K562 (cell line): ENCODE results near the gene NT5C. TPM values are rescaled to one million over a fixed set of nuclear protein-coding genes. Genes with fewer than 3 reads are reported as not detected.

Source experiments
- ATAC-seq: fragments of 200-7000 bp; cut with Tn5 transposase; 3 replicates; pipeline ENCODE4 v1.9.1; 2020; ENCODE audit warnings: moderate library complexity
- BruUV-seq: library from RNA; stranded (reverse); fragments of 400-500 nt; replicated peaks from 2 replicates; lab custom pipeline; 2021; lab: Mats Ljungman, UMichigan
- CTCF ChIA-PET: fragments of 300-600 bp; formaldehyde crosslinking; extraction: SDS; loops from one replicate; lab custom pipeline; 2021; ENCODE audit warnings: low intra/inter-chr PET ratio; lab: Yijun Ruan, JAX
- POLR2A ChIA-PET: fragments of 300-600, 350-650 bp; sonication (Branson Sonifier 250); formaldehyde crosslinking; extraction: SDS; loops from one replicate; lab custom pipeline; 2021; ENCODE audit warnings: antibody characterized with exemption, inconsistent platforms; lab: Yijun Ruan, JAX
- DNase-seq, 4 experiments: peaks; one replicate each; pipeline versions ENCODE4 v3.0.0 to v3.0.0-alpha.2; 2011 to 2018; ENCODE audit warnings: low spot score in 3 of 4, mixed read lengths in 3 of 4; ENCODE audit errors: extremely low read depth in 1 of 4
- FAIRE-seq: peaks from 2 replicates; lab custom pipeline; 2011; peaks lifted over from hg19 to GRCh38; lab: Jason Lieb, UNC
- H2AFZ ChIP-seq: 2 replicates; pipeline ENCODE4 v1.6.0; 2011; ENCODE audit warnings: low read depth, low read length, control low read depth, inconsistent platforms
- H3K27ac ChIP-seq: fragments of 200-600 bp; 3 replicates; pipeline ENCODE4 v1.8.0; 2011; ENCODE audit warnings: low read depth, mild to moderate bottlenecking, control low read depth, inconsistent platforms, low read length, moderate library complexity, mixed read lengths; ENCODE audit errors: extremely low read depth
- H3K27me3 ChIP-seq, 2 experiments: fragments of 300-600 bp in 1 of 2; 2 replicates in 1 of 2; 3 replicates in 1 of 2; pipeline versions ENCODE4 v1.6.0 to v1.8.0; 2011; ENCODE audit warnings: inconsistent platforms in 2 of 2, low read length in 2 of 2, mild to moderate bottlenecking in 1 of 2, mixed read lengths in 1 of 2, moderate library complexity in 1 of 2; ENCODE audit not compliant: control insufficient read depth in 2 of 2, insufficient read depth in 2 of 2
- H3K36me3 ChIP-seq: fragments of 300-600 bp; 3 replicates; pipeline ENCODE4 v1.8.0; 2011; ENCODE audit warnings: mild to moderate bottlenecking, low read length, inconsistent platforms; ENCODE audit not compliant: control insufficient read depth, insufficient read depth
- H3K4me1 ChIP-seq, 2 experiments: fragments of 200-600 bp in 1 of 2; replicated peaks in 1 of 2; 2 replicates in 1 of 2; 3 replicates in 1 of 2; pipeline versions ENCODE4 v1.5.1 to v1.8.0; 2011; ENCODE audit warnings: inconsistent platforms in 2 of 2, low read length in 2 of 2, mild to moderate bottlenecking in 1 of 2, mixed read lengths in 1 of 2, moderate library complexity in 1 of 2; ENCODE audit not compliant: control insufficient read depth in 2 of 2, insufficient read depth in 2 of 2
- H3K4me2 ChIP-seq: 2 replicates; pipeline ENCODE4 v1.6.1; 2011; ENCODE audit warnings: low read length, control low read depth, inconsistent platforms, mixed read lengths; ENCODE audit not compliant: insufficient read depth
- H3K4me3 ChIP-seq: fragments of 200-600 bp; sonication (generic), shearing (Covaris generic); 2 replicates; pipeline ENCODE4 v1.5.1; 2016; ENCODE audit warnings: control low read depth, inconsistent platforms
- H3K79me2 ChIP-seq: fragments of 200-600 bp; 3 replicates; pipeline ENCODE4 v1.8.0; 2011; ENCODE audit warnings: low read length, inconsistent platforms; ENCODE audit not compliant: control insufficient read depth, insufficient read depth
- H3K9ac ChIP-seq, 2 experiments: 2 replicates each; pipeline versions ENCODE4 v1.6.0 to v1.6.1; 2011; ENCODE audit warnings: low read depth in 2 of 2, low read length in 2 of 2, control low read depth in 1 of 2, inconsistent platforms in 1 of 2, mild to moderate bottlenecking in 1 of 2, mixed read lengths in 1 of 2; ENCODE audit not compliant: insufficient read depth in 1 of 2
- H3K9me1 ChIP-seq: one replicate; pipeline ENCODE4 v1.6.0; 2011; ENCODE audit warnings: inconsistent platforms, mild to moderate bottlenecking, low read length, moderate library complexity; ENCODE audit not compliant: control insufficient read depth, insufficient read depth
- H3K9me3 ChIP-seq: replicated peaks from 2 replicates; pipeline ENCODE4 v1.5.1; 2011; ENCODE audit warnings: low read depth, low read length, inconsistent platforms; ENCODE audit not compliant: control insufficient read depth, insufficient read depth
- H4K20me1 ChIP-seq: replicated peaks from 2 replicates; pipeline ENCODE4 v1.6.1; 2011; ENCODE audit warnings: low read length, inconsistent platforms, mixed read lengths; ENCODE audit not compliant: control insufficient read depth, insufficient read depth
- CREM ChIP-seq: IDR thresholded peaks from 2 replicates; pipeline ENCODE4 v1.6.1; 2014; ENCODE audit warnings: antibody characterized with exemption, low read depth
- CSDE1 ChIP-seq, 2 experiments: fragments of 450-650 bp; IDR thresholded peaks; 2 replicates each; pipeline ENCODE4 v1.6.1; 2016; ENCODE audit warnings: mild to moderate bottlenecking in 1 of 2
- E2F4 ChIP-seq: sonication (generic); formaldehyde crosslinking; IDR thresholded peaks from 2 replicates; pipeline ENCODE4 v1.8.0; 2022; ENCODE audit warnings: mild to moderate bottlenecking, low read depth, missing genetic modification reagents
- ESRRA ChIP-seq: fragments of 450-650 bp; IDR thresholded peaks from 2 replicates; pipeline ENCODE4 v1.6.1; 2014; ENCODE audit warnings: low read depth, mild to moderate bottlenecking, moderate library complexity, borderline replicate concordance
- FOSL1 ChIP-seq: fragments of 200-800 bp; sonication (Bioruptor generic); conservative IDR thresholded peaks from 2 replicates; pipeline ENCODE4 v1.6.1; 2016; ENCODE audit warnings: missing genetic modification characterization, missing compliant biosample characterization
- FOXA3 ChIP-seq, 2 experiments: fragments of 450-650 bp in 1 of 2; sonication (generic) in 1 of 2; formaldehyde crosslinking; IDR thresholded peaks in 1 of 2; conservative IDR thresholded peaks in 1 of 2; 2 replicates each; pipeline versions ENCODE4 v1.4.0 to v1.8.0; 2020 to 2022; ENCODE audit warnings: mild to moderate bottlenecking in 2 of 2, missing genetic modification reagents in 1 of 2
- FOXP4 ChIP-seq: sonication (generic); formaldehyde crosslinking; IDR thresholded peaks from 2 replicates; pipeline ENCODE4 v1.8.0; 2022; ENCODE audit warnings: mild to moderate bottlenecking, missing genetic modification reagents, borderline replicate concordance
- HNRNPK ChIP-seq: fragments of 200-400 bp; formaldehyde crosslinking; IDR thresholded peaks from one replicate; pipeline ENCODE4 v1.6.1; 2018; ENCODE audit warnings: mild to moderate bottlenecking, low read depth, low read length; ENCODE audit not compliant: poor library complexity, severe bottlenecking
- KLF13 ChIP-seq: fragments of 450-650 bp; IDR thresholded peaks from 2 replicates; pipeline ENCODE4 v1.6.1; 2016; ENCODE audit warnings: missing genetic modification characterization, low read depth, mild to moderate bottlenecking, missing compliant biosample characterization, moderate library complexity, borderline replicate concordance
- MITF ChIP-seq: IDR thresholded peaks from 2 replicates; pipeline ENCODE4 v1.6.1; 2014; ENCODE audit warnings: antibody characterized with exemption
- POLR2A ChIP-seq: fragments of 450-650 bp; conservative IDR thresholded peaks from 2 replicates; pipeline ENCODE4 v1.6.1; 2016
- SMARCA4 ChIP-seq: fragments of 450-650 bp; IDR thresholded peaks from 2 replicates; pipeline ENCODE4 v1.6.1; 2016
- SPI1 ChIP-seq: IDR thresholded peaks from 2 replicates; pipeline ENCODE4 v1.6.1; 2011; ENCODE audit warnings: low read depth, low read length, control low read depth, borderline replicate concordance
- ZFX ChIP-seq: sonication (generic); formaldehyde crosslinking; IDR thresholded peaks from 2 replicates; pipeline ENCODE4 v1.8.0; 2022; ENCODE audit warnings: mild to moderate bottlenecking, missing genetic modification reagents, moderate library complexity
- ZNF124 ChIP-seq: sonication (generic); formaldehyde crosslinking; IDR thresholded peaks from 2 replicates; pipeline ENCODE4 v1.8.1; 2022; ENCODE audit warnings: missing genetic modification reagents
- ZNF561 ChIP-seq: fragments of 450-650 bp; formaldehyde crosslinking; conservative IDR thresholded peaks from 2 replicates; pipeline ENCODE4 v1.4.0; 2020; ENCODE audit warnings: mild to moderate bottlenecking, moderate library complexity
- ZNF76 ChIP-seq: fragments of 250-450 bp; sonication (Bioruptor Pico); IDR thresholded peaks from 2 replicates; pipeline ENCODE4 v1.4.0; 2020; ENCODE audit warnings: mild to moderate bottlenecking, moderate library complexity, borderline replicate concordance
- ZNF766 ChIP-seq: fragments of 200-800 bp; sonication (Bioruptor generic); conservative IDR thresholded peaks from 2 replicates; pipeline ENCODE4 v1.6.1; 2016; ENCODE audit warnings: missing genetic modification characterization, missing compliant biosample characterization
- WGBS: fragments of 100-300 bp; shearing (Covaris generic); methylation state at CpG from one replicate; pipeline ENCODE4 v1.1.6; 2016; ENCODE audit warnings: low coverage, mixed read lengths; ENCODE audit not compliant: insufficient coverage; ENCODE audit errors: missing lambda C conversion rate; 5-methylcytosine and 5-hydroxymethylcytosine counted together
- in situ Hi-C: fragments of 300-500 bp; cut with MboI; formaldehyde crosslinking; loops from 4 replicates; pipeline ENCODE4 v1.15.0; 2018; ENCODE audit warnings: inconsistent platforms, mixed read lengths
- intact Hi-C: fragments of 100-400 bp; cut with micrococcal nuclease; formaldehyde crosslinking; loops from 2 replicates; pipeline ENCODE4 v1.14.2; 2022
- polyA plus RNA-seq, 8 experiments: library from polyadenylated mRNA; depleted of rRNA in 4 of 8; stranded (reverse) in 5 of 8; unstranded in 3 of 8; fragments of >200 nt; fragmentation: Nextera tagmentation in 2 of 8; fragmentation: Illumina TruSeq in 1 of 8; extraction: Ambion mirVana in 2 of 8; extraction: Trizol in 1 of 8; gene quantifications; 2 replicates each; pipeline versions ENCODE4 v1.2.1 to v1.2.3, GENCODE V29; 2011 to 2014; ENCODE audit warnings: inconsistent platforms in 1 of 8, missing spikeins in 1 of 8
- total RNA-seq, 7 experiments: library from RNA; depleted of rRNA in 6 of 7; stranded (reverse); fragments of >200 nt in 6 of 7; fragmentation: Illumina TruSeq in 2 of 7; extraction: Trizol in 2 of 7; gene quantifications; 2 replicates each; pipeline versions ENCODE4 v1.2.1 to v1.2.3, GENCODE V29; 2011 to 2021; ENCODE audit warnings: low replicate concordance in 1 of 7

Gene NT5C
- total and polyA plus RNA-seq, 9 of the 15 experiments (the other 6 are each of a cell fraction or from before 2014, with no cell fraction given), result 2.9 to 205 (median 45.0) TPM

- ATAC-seq, result peak; percentile 93
- no TSS peak for BruUV-seq
- Histone ChIP-seq H3K9me3 (no peaks in the 10 kb centered on the region), H3K27ac (peak overlapping the region; percentile 95), H2AFZ (peak overlapping the region; percentile 91), H3K36me3 (no peaks in the 10 kb centered on the region), H3K27me3 (no peaks in the 10 kb centered on the region; a peak in 1 of 5 replicates), H3K9ac (peak overlapping the region; percentile 65 to 68; a peak in 3 of 4 replicates), H3K4me3 (no peak overlapping the region), H3K9me1 (no peaks in the 10 kb centered on the region), H3K4me1 (peaks cover 36 to 64% of the 10 kb centered on the region in 2 experiments), H3K79me2 (no peaks in the 10 kb centered on the region; the same call in 2 of the 3 replicates), H3K4me2 (peak overlapping the region; percentile 70), H4K20me1 (no peaks in the 10 kb centered on the region)
- intact Hi-C loops, result no loop called here
- peak; percentile 100 for FAIRE-seq
- in situ Hi-C loops, result no loop called here
- WGBS, result 2% methylated on average over 11 of the region's 14 CpGs
- POLR2A ChIA-PET, result interaction anchor here (0.6 to 1.9 kb wide), 13 partner anchors 8 to 117 kb away, joined by 3 to 10 read pairs (median 3); partner anchors contain the start of genes ARMC7, JPT1 and SLC16A5
- CTCF ChIA-PET, result interaction anchor here (0.9 kb wide), 1 partner anchor 35 kb away, joined by 3 read pairs; no protein-coding TSS in a partner anchor
- peak; percentile 87 to 98 (median 92) for DNase-seq
- TF ChIP-seq ZNF561 (no peak), CREM (peak; percentile 74), ZNF124 (CRISPR knock-in tag) (no peak), SMARCA4 (peak; percentile 84), SPI1 (peak; percentile 40; the same call in 1 of the 2 replicates), FOXA3 (CRISPR knock-in tag; conservative IDR thresholded peaks at IDR 0.05 in 1 of 2, IDR thresholded peaks at IDR 0.05 in 1 of 2) (peak in 1 of 2 experiments; percentile 73; a peak in 1 of 4 replicates), FOXP4 (CRISPR knock-in tag) (no peak), HNRNPK (no peak), CSDE1 (IDR thresholded peaks at IDR 0.05) (no peak), ESRRA (peak; percentile 82), FOSL1 (tag) (peak; percentile 78), E2F4 (CRISPR knock-in tag) (no peak), KLF13 (tag) (0 out of 2 replicates have a peak, but pooled peaks have one; percentile 14), ZNF76 (CRISPR knock-in tag) (no peak), ZNF766 (CRISPR knock-in tag) (peak; percentile 65; the same call in 1 of the 2 replicates), ZFX (CRISPR knock-in tag) (peak; percentile 65), POLR2A (peak; percentile 71), MITF (peak; percentile 51; the same call in 1 of the 2 replicates)
Measured at GRCh38 chr17:75096082-75096625, 35.4 kb downstream of the NT5C start.
